Mononuclear cell (primary cell): Measurements from ENCODE around the gene RPAP3. TPM values are rescaled to one million over a fixed set of nuclear protein-coding genes. Genes with fewer than 3 reads are reported as not detected.

Experiments used
- H3K27me3 ChIP-seq: 2 replicates; pipeline ENCODE4 v1.6.0; 2011; ENCODE audit warnings: low read length, control low read depth; ENCODE audit not compliant: insufficient read depth
- H3K4me1 ChIP-seq: 2 replicates; pipeline ENCODE4 v1.5.1; 2011; ENCODE audit warnings: mild to moderate bottlenecking, low read length, control low read depth; ENCODE audit not compliant: insufficient read depth
- H3K4me3 ChIP-seq: 2 replicates; pipeline ENCODE4 v1.5.1; 2011; ENCODE audit warnings: mild to moderate bottlenecking, low read length, moderate library complexity
- H3K9me3 ChIP-seq: 2 replicates; pipeline ENCODE4 v1.5.1; 2011; ENCODE audit warnings: low read depth, mild to moderate bottlenecking, control low read depth, low read length
- total RNA-seq: library from RNA; depleted of rRNA; stranded (reverse); fragments of >200 nt; gene quantifications from one replicate; pipeline ENCODE4 v1.2.3, GENCODE V29; 2012

RPAP3 gene
- total RNA-seq, 1 donor, result 14.7 TPM

DNA sequence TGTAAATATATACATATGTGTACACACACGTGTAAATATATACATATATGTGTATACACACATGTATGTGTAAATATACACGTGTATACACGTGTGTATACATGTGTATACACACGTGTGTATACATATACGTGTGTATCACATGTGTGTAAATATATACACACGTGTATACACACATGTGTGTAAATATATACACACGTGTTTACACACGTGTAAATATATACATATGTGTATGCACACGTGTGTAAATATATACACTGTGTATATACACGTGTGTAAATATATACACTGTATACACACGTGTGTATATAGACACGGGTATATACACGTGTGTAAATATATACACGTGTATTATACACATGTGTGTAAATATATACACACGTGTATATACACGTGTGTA, 71.7 kb downstream of the RPAP3 start:
- Histone ChIP-seq H3K4me1 (no peaks in the 10 kb centered on the region), H3K9me3 (peaks cover 10% of the 10 kb centered on the region), H3K27me3 (no peaks in the 10 kb centered on the region), H3K4me3 (no peak overlapping the region)

DNA sequence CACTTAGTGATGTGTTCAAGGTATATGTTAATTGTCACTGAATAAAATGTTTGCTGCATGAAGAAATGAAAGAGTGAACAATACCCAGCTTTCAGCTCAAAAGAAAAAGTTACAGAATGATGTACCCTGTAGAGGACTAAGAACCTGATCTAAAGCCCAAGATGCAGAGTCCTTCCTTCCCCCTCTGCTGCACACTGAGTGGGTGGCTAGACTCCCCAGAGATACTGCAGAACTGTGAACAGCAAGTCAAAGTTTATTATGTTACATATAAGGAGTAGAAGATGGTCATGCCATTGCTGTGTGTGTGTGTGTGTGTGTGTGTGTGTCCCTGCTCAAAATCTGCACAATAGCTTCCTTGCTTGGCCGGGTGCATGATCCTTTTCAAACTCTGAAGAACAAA, 83.9 kb downstream of the RPAP3 start:
- Histone ChIP-seq H3K27me3 (no peaks in the 10 kb centered on the region), H3K4me3 (no peak overlapping the region), H3K4me1 (no peaks in the 10 kb centered on the region), H3K9me3 (no peaks in the 10 kb centered on the region)

DNA sequence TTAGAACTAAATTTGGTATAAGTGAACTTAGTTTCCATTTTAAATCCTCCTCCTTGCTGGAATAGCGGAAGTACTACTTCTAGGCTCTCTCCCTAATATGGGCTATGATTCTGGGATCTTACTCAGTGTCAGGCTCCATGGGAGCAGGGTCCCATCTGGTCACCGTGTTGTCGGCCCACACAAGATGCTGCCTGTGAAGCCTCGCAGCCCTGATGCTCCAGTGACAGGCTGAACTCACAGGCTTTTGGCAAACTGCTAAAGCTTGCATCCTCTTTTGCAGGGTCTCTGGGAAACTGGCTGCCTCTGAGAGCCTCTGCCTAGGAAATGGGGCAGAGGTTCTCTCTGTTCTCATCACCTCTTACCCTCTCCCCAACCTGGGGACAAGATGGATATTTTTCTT, 88.4 kb downstream of the RPAP3 start:
- Histone ChIP-seq H3K9me3 (peaks cover 14% of the 10 kb centered on the region), H3K4me3 (no peak overlapping the region), H3K4me1 (no peaks in the 10 kb centered on the region), H3K27me3 (no peaks in the 10 kb centered on the region)

DNA sequence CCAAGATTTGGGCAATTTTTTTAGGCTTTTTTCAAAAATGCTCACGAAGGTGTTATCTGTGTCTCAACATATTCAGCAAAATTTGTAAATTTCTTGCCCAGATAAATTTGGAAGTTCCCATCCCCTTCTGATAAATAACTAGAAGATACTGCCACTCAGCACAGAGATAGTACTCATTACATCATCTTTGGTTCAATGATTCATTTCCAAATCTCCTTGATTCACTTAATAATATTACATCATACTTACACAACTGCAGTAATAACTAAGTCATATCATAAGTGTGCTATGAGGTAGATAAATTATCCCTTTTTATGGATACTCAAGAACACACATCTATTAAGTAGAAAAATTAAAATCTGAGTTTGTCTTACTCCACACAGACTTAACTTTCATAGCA, 89.4 kb downstream of the RPAP3 start:
- Histone ChIP-seq H3K4me1 (no peaks in the 10 kb centered on the region), H3K4me3 (no peak overlapping the region), H3K9me3 (peaks cover 14% of the 10 kb centered on the region)

DNA sequence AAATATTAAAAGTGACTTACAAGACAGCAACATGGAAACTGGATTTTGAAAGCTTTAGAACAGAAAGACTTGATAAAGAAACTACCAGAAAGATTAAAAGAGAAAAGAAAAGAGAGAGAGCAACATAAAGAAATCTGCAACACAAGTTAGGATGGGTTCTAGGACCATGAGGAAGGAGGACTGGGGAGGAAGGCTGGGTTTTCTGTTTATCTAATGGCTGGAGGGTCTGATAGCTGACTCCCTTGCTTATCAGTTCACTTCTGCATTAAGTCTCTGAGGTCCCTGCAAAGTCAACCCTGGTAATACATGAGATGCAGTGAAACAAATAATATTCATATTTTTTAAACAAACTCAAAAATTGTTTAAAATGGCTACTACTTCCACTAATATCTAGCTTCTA, 90.1 kb downstream of the RPAP3 start:
- H3K4me3 ChIP-seq, result no peak overlapping the region
- peaks cover 14% of the 10 kb centered on the region for H3K9me3 ChIP-seq
- no peaks in the 10 kb centered on the region for H3K4me1 ChIP-seq
- H3K27me3 ChIP-seq, result no peaks in the 10 kb centered on the region

More for the DNA sequence above, 89.4 kb downstream of the RPAP3 start:
- no peaks in the 10 kb centered on the region for H3K27me3 ChIP-seq

DNA sequence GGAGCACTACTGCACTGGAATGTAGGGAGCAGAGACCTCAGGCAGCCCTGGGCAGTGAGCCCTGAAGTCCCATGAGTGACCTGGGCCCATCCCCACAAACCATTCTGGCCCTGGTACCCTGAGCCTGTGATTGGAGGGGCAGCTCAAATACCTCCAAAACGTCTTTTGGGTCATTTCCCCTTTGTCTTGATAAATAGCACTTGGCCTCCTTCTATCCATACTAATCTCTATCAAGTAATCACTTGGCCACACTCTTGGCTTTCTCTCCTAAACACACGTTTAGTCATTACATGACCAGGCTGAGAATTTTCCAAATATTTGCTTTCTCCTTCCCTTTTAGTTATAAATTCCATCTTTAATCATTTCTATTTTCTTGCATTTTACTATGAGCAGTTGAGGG, 91.3 kb downstream of the RPAP3 start:
- H3K4me3 ChIP-seq, result no peak overlapping the region

DNA sequence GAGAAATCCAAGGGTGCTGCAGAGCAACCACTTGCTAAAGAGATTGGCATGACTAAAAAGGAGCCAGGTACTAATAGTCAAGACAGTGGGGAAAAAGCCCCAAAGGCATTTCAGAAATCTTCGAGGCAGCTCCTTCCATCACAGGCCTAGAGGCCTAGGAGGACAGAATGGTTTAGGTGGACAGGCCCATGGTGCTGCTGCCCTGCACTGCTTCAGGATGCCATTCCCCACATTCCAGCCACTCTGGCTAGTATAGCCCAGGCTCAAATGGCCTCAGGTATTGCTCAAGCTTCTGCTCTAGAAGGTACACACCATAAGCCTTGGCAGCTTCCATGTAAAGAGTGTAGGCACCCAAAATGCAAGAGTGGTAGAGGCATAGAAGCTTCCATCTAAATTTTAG, 92.9 kb downstream of the RPAP3 start:
- H3K9me3 ChIP-seq, result peaks cover 14% of the 10 kb centered on the region
- no peak overlapping the region for H3K4me3 ChIP-seq
- H3K27me3 ChIP-seq, result no peaks in the 10 kb centered on the region
- H3K4me1 ChIP-seq, result peaks cover 7% of the 10 kb centered on the region

More for the DNA sequence above, 91.3 kb downstream of the RPAP3 start:
- H3K4me1 ChIP-seq, result no peaks in the 10 kb centered on the region
- peaks cover 14% of the 10 kb centered on the region for H3K9me3 ChIP-seq
- no peaks in the 10 kb centered on the region for H3K27me3 ChIP-seq

DNA sequence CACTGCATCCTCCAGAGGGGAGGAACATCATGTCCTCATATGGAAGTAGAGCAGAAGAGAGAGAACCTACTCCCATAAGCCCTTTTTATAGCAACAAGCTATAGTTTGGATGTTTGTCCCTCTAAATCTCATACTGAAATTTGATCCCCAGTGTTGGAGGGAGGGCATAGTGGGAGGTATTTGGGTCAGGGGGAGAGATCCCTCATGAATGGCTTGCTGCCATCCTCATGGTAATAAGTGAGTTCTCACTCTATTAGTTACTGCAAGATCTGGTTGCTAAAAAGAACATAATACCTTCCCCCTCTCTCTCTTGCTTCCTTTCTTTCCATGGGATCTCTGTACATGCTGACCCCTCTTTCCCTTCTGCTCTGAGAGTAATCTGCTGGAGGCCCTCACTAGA, 93.9 kb downstream of the RPAP3 start:
- Histone ChIP-seq H3K9me3 (peaks cover 14% of the 10 kb centered on the region), H3K4me3 (no peak overlapping the region), H3K27me3 (no peaks in the 10 kb centered on the region), H3K4me1 (peaks cover 12% of the 10 kb centered on the region)

Other genes starting within 250 kb of the RPAP3 start
- not detected for gene ENDOU, start 19.5 kb upstream of the RPAP3 start, total RNA-seq
- gene RAPGEF3, start 52.9 kb upstream of the RPAP3 start, total RNA-seq, result 0.42 TPM
- 3.8 TPM for gene SLC48A1, start 67.2 kb upstream of the RPAP3 start, total RNA-seq
- 25.4 TPM for gene HDAC7, start 113.9 kb upstream of the RPAP3 start, total RNA-seq
- 6.0 TPM for gene VDR, start 199.0 kb upstream of the RPAP3 start, total RNA-seq